Dedifferentiated amniotic fluid mesenchymal stem cell (primary cell): ENCODE measurements around the gene ZNF185.
"Not testable (repeated sequence)": the region's sequence is repeated elsewhere in the genome, so short reads cannot be mapped to it uniquely, and the experiment has no call there.

Experiments
- DNase-seq: peaks from one replicate; pipeline ENCODE4 v3.0.0-alpha.2; 2016; ENCODE audit errors: extremely low spot score

ZNF185 gene

GRCh38 chrX:152895724-152896420 is 2.0 kb upstream of the ZNF185 start:
- no peak for DNase-seq

- DNase-seq = no peak
These were observed 1.4 kb upstream of the ZNF185 start for GRCh38 chrX:152896450-152896849.

GRCh38 chrX:152898442-152898841 is 575 bp downstream of the ZNF185 start:
- no peak for DNase-seq

- DNase-seq = no peak
These were observed 1.4 kb downstream of the ZNF185 start for GRCh38 chrX:152899111-152899873.

GRCh38 chrX:152899874-152900719 is 2.2 kb downstream of the ZNF185 start:
- no peak for DNase-seq

DNA sequence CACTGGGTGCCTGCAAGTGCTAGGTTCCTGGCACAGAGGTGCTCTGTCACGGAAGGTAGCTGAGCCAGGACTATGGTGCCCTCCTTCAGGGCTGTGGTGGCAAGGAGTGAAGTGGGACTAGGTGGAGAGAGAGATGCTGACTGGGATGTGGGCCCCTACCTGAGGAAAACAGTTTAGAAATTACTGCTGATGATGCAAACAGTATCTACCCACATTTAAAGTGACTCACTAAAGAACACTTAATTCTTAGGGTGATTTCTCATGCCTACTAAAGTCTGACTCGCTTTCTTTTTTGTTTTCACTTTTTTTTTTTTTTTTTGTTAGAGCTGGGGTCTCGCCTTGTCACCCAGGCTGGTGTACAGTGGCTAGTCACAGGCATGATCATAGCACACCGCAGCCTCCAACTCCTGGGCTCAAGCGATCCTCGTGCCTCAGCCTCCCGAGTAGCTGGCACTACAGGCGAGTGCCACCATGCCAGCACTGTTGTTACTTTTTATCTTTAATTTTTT is 3.1 kb downstream of the ZNF185 start:
- DNase-seq = no peak

DNA sequence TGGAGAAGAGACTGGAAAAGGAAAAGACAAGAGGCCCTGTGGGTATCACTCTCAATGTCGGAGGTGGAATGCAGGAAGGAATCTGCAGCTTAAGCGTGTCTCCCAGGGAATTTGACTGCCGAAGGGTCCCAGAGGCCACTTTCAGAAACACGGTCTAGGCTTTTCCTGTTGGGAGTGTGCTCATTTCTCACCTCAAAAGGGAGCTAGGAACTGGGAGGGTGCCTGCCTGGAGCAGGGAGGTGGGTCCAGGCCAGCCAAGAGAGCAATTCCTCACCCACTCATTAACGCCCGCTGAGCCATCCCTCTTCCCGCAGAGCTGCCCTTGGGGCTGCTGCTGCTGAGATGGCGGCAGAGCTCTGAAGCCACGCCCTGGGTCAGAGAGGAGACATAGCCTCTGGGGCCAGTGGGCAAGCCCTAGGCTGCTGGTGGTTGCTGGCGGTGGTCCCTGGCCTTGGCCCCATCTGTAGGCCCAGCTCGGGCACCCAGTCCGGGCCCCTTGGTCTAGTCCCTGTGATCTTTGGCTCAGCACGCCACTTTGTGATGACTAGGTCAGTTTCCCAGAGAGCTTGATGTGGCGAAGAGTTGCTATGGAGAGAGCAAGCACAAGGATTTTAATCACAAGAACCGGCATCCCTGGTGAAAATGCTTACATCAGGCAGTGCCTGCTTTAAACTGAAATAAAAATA is 4.1 kb downstream of the ZNF185 start:
- DNase-seq = no peak

DNA sequence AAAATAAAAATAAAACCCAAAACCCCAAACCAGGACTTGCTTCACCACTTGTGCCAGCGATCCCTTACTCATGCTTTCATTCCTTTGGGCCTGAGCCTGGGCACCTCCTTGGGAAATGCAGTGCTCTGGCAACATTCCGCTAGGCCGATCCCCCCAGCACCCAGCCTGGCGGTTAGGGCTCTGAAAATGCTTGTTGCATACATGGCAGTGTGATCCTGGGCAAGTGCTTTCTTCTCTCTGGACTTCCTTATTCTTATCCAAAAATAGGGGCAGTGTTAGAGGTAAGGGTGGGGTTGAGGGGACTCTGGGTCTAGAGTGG is 4.6 kb downstream of the ZNF185 start:
- no peak for DNase-seq

DNA sequence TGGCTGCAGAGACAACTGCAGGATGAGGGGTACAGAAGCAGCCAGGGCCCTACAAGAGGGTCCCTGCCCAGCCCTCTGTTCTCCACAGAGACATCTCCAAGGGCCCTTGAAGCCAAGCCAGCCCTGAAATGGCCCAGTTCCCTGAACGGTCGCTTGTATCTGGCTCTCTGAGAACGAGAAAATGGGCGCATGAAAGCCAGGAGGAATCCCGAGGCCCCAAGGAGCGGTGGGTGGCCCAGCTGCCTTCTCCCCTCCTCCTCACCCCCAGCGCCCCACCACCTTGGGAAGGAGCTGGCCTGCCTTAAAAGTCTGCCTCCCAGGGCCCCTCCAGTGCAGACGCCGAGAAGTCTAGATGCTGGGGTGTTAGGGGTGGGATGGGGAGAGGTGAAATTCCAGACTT is 5.7 kb downstream of the ZNF185 start:
- DNase-seq = no peak

DNA sequence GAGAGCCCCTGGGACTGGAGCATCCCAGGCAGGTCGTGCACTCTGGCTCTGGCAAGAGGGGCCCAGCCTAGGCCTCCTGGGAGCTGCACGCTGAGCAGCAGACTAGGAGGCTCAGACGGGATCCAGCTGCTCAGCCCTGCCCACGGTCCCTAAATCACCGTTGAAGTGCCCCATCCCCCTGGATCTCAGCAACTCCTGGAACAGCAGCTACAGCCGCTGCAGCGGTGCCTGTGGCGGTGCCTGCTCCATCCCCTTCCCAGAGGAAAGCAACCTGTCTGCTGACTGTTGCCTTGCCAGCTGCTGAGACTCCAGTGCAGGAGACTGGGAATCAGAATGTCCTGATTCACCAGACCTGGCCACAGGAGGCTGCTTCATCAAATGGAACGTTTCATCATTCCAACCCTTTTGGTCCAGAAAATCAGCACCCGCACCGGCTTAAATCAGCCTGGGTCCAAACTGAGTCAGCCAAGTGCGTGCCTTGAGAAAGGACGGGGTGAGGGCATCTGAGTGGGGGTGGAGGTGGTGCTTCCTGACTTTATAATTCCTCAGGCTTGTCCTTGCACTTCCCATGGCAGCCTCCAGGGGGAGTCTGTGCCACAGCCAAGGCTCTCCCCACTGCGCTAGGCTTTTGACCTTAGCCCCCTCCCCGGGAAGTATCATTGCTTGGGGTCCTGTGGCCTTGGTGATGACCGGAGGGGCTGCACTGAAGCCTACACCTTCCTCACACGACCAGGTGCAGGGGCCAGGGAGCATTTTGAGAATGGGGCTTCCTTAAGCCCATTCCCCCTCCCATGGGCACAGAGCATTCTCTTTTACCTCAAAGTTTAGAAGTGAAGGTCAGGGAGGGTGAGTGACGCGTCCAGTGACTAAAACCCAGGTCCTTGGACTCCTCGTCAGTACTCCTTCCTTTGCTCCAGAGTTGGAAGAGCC is 6.5 kb downstream of the ZNF185 start:
- peak; percentile 23 for DNase-seq

GRCh38 chrX:152905081-152905420 is 7.2 kb downstream of the ZNF185 start:
- no peak for DNase-seq

- DNase-seq = no peak
These were observed 9.3 kb downstream of the ZNF185 start for GRCh38 chrX:152907084-152907651.

DNA sequence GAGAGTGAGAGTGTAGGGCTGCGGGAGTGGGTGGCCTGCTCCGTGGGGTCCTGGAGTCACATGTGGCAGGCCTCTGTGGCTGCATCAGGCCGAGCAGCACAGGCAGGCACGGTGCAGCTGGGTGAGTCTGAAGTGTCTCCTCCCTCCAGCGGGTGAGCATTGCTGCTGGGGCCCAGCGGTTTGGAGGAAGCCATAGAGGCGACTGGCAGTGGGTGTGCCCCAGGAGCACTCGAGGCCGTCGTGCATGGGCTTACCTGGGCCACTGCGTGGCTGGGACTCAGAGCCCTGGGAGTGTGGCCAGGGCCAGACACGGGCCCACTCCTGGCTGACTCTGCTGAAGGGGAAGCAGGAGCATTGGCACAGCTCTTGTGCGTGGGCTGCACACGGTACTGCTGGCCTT is 10.6 kb downstream of the ZNF185 start:
- no peak for DNase-seq

DNA sequence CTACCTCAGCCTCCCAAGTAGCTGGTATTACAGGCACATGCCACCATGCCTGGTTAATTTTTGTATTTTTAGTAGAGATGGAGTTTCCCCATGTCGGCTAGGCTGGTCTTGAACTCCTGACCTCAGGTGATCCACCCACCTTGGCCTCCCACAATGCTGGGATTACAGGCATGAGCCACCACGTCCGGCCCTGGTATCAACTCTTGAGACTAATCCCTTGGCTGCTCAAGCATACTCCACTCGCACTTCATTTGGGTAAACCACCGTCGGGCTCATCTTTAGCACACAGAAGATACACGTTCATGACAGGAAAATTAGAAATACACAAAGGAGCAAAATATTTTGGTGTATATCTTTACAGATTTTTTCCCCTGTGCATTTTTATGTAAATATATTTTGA is 12.2 kb downstream of the ZNF185 start:
- not testable (repeated sequence) for DNase-seq

- no peak for DNase-seq
These were observed 14.2 kb downstream of the ZNF185 start for GRCh38 chrX:152912106-152912505.

DNA sequence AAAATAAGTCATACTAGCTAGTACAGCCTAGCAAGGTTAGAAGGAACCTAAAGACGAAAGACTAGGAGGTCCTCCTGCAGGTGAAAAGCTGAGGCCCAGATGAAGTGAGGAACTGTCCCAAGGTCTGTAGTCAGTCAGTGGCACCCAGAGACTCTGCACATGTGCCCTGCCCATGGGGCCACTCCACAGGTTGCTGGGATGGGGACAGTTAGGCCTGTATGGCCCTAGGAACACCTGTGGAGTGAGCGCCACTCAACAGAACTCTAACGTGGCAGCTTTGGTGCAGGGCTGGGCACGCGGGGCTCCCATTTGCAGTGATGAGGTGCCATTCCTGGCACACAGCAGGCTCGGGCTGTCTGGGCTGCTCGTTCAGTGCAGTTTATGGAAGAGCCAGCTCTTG is 14.8 kb downstream of the ZNF185 start:
- DNase-seq = no peak

DNA sequence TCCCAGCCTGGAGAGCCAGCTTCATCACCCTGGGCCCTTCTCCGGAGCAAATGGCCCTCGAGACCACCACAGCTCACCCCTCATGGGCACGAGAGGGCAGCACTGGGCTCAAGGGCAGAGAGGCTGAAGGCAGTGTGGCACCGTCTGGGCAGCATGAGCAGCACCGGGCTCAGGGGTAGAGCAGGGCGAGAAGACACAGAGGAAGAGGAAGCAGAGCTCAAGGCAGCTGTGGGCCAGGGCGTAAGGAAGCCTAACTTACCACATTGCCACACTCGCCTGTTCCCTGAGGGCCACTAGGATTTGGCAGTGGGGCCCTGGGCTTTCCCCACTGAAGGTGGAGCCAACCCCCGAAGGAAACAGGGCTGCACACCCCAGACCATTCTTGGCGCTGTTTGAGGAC is 15.5 kb downstream of the ZNF185 start:
- no peak for DNase-seq

- no peak for DNase-seq
These were observed 16.0 kb downstream of the ZNF185 start for GRCh38 chrX:152913910-152914309.

DNA sequence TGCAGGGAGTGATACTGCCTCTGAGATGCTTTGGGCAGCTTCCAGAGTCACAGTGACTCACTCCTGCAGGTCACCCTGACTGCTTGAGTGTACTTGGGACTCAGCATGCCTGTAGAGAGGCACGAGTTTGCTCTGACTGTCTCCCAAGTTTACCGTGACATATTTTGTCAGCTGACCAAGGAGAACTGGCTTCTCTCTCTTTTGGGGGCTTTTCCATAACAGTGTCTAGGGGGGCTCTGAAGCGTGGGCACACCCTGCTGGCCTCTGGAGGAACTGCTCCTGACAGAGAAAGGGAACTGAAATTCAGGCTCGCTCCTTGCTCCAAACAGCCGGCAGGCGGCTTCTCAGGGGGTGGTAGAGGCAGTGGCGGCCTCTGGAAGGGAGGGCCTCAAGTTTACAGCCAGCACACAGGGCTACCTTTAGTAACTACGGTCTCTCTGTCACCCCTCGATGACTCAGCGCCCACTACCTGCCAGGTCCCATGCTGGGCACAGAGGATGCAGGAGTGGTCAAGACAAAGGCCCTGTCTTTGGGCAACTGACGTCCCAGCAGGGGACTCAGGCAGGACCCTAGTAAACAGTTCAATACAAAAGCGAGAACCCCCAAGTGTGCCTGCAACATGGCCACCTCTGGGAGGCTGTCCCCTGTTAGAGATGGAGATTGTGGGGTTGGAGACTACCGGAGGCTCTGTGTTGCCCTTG is 17.8 kb downstream of the ZNF185 start:
- no peak for DNase-seq
